ENCODE data around the gene C1orf174.

The C1orf174 gene

GRCh38 chr1:3899754-3900149 is 320 bp downstream of the C1orf174 start:
- no peak for TF ChIP-seq CTCF (conservative IDR thresholded peaks at IDR 0.05; ENCODE audit: low read depth, low read length)
- Histone ChIP-seq H3K4me2 (peak overlapping the region; percentile 35), H3K9ac (peak overlapping the region; percentile 91), H3K4me3 (IDR thresholded peaks at IDR 0.05; ENCODE audit: insufficient read depth, low read depth, low read length) (peak overlapping the region; percentile 77), H3K27me3 (ENCODE audit: insufficient read depth, low read depth) (no peaks in the 10 kb centered on the region), H2AFZ (ENCODE audit: low read depth) (peak overlapping the region; percentile 72), H4K20me1 (ENCODE audit: insufficient read depth) (no peaks in the 10 kb centered on the region), H3K27ac (peak overlapping the region; percentile 93), H3K79me2 (ENCODE audit: insufficient read depth, low read depth) (peaks cover 49% of the 10 kb centered on the region), H3K4me1 (ENCODE audit: low read depth, poor library complexity, severe bottlenecking) (peaks cover 15% of the 10 kb centered on the region), H3K36me3 (ENCODE audit: insufficient read depth) (no peaks in the 10 kb centered on the region)

DNA sequence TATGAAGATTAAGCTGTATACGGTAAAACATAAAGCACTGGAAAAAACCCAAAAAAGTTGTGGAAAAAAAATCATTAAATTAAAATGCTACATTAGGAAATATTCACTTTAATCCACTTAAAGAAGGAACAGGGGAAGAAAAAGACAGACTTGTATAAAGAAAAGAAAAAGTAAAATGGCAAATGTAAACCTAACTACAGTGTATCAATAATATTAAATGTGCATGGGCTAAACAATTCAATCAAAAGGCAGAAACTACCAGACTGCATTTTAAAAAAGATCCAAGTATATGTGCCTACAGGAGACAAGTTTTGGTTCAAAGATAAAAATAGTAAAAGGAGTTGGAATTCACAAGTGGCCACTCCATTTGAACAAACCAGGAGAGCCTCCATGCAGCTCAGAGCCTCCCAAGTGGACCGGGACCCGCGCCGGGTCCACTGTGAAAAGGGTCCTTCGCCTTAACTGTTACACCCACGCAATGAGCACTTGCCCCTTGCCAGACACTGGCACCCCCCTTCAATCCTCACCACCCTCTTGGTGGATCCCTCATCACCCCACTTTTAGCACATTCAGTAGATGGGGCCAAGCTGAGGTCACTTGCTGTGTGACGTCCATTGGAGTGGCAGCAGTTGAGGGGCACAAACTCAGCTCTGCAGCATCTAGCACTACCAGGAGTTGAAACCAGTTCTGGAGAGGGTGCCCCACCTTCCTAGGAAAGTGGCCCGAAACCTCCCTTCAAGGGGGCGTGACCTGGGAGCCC is 898 bp downstream of the C1orf174 start:
- Histone ChIP-seq H3K27ac (peak overlapping the region; percentile 93), H3K4me2 (peak overlapping the region; percentile 35), H3K36me3 (ENCODE audit: insufficient read depth) (no peaks in the 10 kb centered on the region), H4K20me1 (ENCODE audit: insufficient read depth) (no peaks in the 10 kb centered on the region), H3K4me1 (ENCODE audit: low read depth, poor library complexity, severe bottlenecking) (peaks cover 15% of the 10 kb centered on the region), H3K9ac (peak overlapping the region; percentile 91), H3K27me3 (ENCODE audit: insufficient read depth, low read depth) (no peaks in the 10 kb centered on the region), H3K79me2 (ENCODE audit: insufficient read depth, low read depth) (peaks cover 51% of the 10 kb centered on the region), H3K4me3 (IDR thresholded peaks at IDR 0.05; ENCODE audit: insufficient read depth, low read depth, low read length) (peak overlapping the region; percentile 77), H2AFZ (ENCODE audit: low read depth) (peak overlapping the region; percentile 72)
- no peak for TF ChIP-seq CTCF (conservative IDR thresholded peaks at IDR 0.05; ENCODE audit: low read depth, low read length)

DNA sequence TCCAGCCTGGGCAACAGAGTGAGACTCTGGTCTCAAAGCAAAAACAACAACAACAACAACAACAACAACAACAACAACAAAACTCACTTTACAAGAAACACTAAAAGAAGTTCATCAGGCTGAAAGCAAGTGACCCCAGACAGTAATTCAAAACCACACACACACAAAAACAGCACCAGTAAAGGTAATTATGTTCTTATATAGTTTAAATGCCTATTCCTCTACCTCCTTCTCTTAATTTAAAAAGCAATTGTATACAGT is 1.7 kb downstream of the C1orf174 start:
- Histone ChIP-seq H3K4me3 (IDR thresholded peaks at IDR 0.05; ENCODE audit: insufficient read depth, low read depth, low read length) (no peak overlapping the region), H3K4me2 (peak overlapping the region; percentile 35; the same call in 1 of the 2 replicates), H2AFZ (ENCODE audit: low read depth) (no peak overlapping the region), H3K79me2 (ENCODE audit: insufficient read depth, low read depth) (peaks cover 59% of the 10 kb centered on the region), H3K27ac (no peak overlapping the region), H3K9ac (no peak overlapping the region), H3K36me3 (ENCODE audit: insufficient read depth) (no peaks in the 10 kb centered on the region), H4K20me1 (ENCODE audit: insufficient read depth) (no peaks in the 10 kb centered on the region), H3K4me1 (ENCODE audit: low read depth, poor library complexity, severe bottlenecking) (peaks cover 15% of the 10 kb centered on the region), H3K27me3 (ENCODE audit: insufficient read depth, low read depth) (no peaks in the 10 kb centered on the region)
- no peak for TF ChIP-seq CTCF (conservative IDR thresholded peaks at IDR 0.05; ENCODE audit: low read depth, low read length)

DNA sequence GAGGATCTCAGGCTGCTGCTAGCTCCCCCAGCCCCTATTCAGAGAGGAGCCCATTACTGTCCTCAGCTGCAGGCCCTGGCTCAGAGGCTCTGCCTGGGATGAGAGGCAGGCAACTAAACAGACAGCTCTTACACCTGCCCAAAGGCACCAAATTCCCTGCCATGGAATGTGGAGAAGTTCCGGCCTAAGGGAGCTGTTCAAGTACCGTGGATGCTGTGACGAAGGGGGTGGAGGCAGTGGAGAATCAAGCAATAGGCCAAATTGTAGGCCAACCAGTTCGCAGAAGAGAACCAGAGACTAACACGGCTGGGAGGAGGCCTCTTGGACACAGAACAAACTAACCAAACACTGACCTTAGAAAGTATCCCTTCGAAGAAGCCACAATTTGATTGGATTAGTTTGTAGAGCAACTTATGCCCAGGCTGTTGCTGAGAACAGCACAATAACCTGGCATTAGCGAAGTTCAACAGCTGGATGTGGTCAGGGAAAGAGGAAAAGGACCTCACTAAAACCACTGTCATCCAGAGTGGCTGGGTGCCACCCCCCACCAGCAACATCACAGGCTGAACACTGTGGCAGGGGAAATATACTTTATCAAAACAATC is 3.6 kb downstream of the C1orf174 start:
- no peaks in the 10 kb centered on the region for H3K36me3 ChIP-seq (ENCODE audit: insufficient read depth)
- no peak for TF ChIP-seq CTCF (conservative IDR thresholded peaks at IDR 0.05; ENCODE audit: low read depth, low read length)

More for the DNA sequence above, 3.6 kb downstream of the C1orf174 start:
- H3K4me1 ChIP-seq (ENCODE audit: low read depth, poor library complexity, severe bottlenecking): peaks cover 14% of the 10 kb centered on the region
- no peak overlapping the region for H3K9ac ChIP-seq
- peaks cover 59% of the 10 kb centered on the region for H3K79me2 ChIP-seq (ENCODE audit: insufficient read depth, low read depth)
- no peaks in the 10 kb centered on the region for H4K20me1 ChIP-seq (ENCODE audit: insufficient read depth)
- H3K27me3 ChIP-seq (ENCODE audit: insufficient read depth, low read depth): no peaks in the 10 kb centered on the region
- no peak overlapping the region for H3K4me2 ChIP-seq
- H3K27ac ChIP-seq: no peak overlapping the region
- no peak overlapping the region for H2AFZ ChIP-seq (ENCODE audit: low read depth)
- H3K4me3 ChIP-seq (IDR thresholded peaks at IDR 0.05; ENCODE audit: insufficient read depth, low read depth, low read length): no peak overlapping the region

Measured in KMS-11 (cell line).